Measurements from ENCODE around the gene SHROOM4. TPM values are rescaled to one million over a fixed set of nuclear protein-coding genes. Genes with fewer than 3 reads are reported as not detected.

Gene SHROOM4
- total RNA-seq, 2 experiments from 2014 or later, result not detected

- intact Hi-C loops (cut with micrococcal nuclease; ENCODE audit: unreplicated experiment), result no loop called here
- no TSS peak for BruUV-seq (replicated peaks)
Observed at GRCh38 chrX:50618788-50619558, 195.0 kb downstream of the SHROOM4 start.

GRCh38 chrX:50617183-50617582 is 196.8 kb downstream of the SHROOM4 start:
- H3K27ac ChIP-seq (ENCODE audit: low read depth, low read length, poor library complexity, severe bottlenecking), result no peak overlapping the region
- TF ChIP-seq CTCF (conservative IDR thresholded peaks at IDR 0.05; ENCODE audit: low read length), result no peak
- no peak for TF ChIP-seq EZH2phosphoT487 (IDR thresholded peaks at IDR 0.05; ENCODE audit: borderline replicate concordance, low read depth, low read length)
- DNase-seq (ENCODE audit: low spot score), result no peak
- intact Hi-C loops (cut with micrococcal nuclease; ENCODE audit: unreplicated experiment), result no loop called here
- no peaks in the 10 kb centered on the region for H3K9me2 ChIP-seq (ENCODE audit: insufficient read depth, low read length)
- no TSS peak for BruUV-seq (replicated peaks)
- no peak overlapping the region for H2AFZ ChIP-seq (ENCODE audit: low read length)
- H3K9me3 ChIP-seq (ENCODE audit: low read length), result no peaks in the 10 kb centered on the region
- H3K4me3 ChIP-seq (ENCODE audit: low read depth, low read length, poor library complexity, severe bottlenecking), result no peak overlapping the region
- ChIA-PET POLR2A (no interaction called here), CTCF (ENCODE audit: unreplicated experiment) (no interaction called here)
- H3K36me3 ChIP-seq (ENCODE audit: insufficient read depth, low read length), result no peaks in the 10 kb centered on the region
- H3K4me2 ChIP-seq (ENCODE audit: low read length), result no peak overlapping the region
- H4K20me1 ChIP-seq (ENCODE audit: insufficient read depth, low read length), result no peaks in the 10 kb centered on the region
- no peaks in the 10 kb centered on the region for H3K4me1 ChIP-seq (ENCODE audit: insufficient read depth, low read length, poor library complexity, severe bottlenecking)
- no peaks in the 10 kb centered on the region for H3K79me2 ChIP-seq (ENCODE audit: insufficient read depth, low read depth, low read length)

More at GRCh38 chrX:50618788-50619558, 195.0 kb downstream of the SHROOM4 start:
- ChIA-PET POLR2A (no interaction called here), CTCF (ENCODE audit: unreplicated experiment) (no interaction called here)
- Histone ChIP-seq H3K27ac (ENCODE audit: low read depth, low read length, poor library complexity, severe bottlenecking) (no peak overlapping the region), H2AFZ (ENCODE audit: low read length) (no peak overlapping the region), H4K20me1 (ENCODE audit: insufficient read depth, low read length) (no peaks in the 10 kb centered on the region), H3K4me2 (ENCODE audit: low read length) (no peak overlapping the region), H3K4me1 (ENCODE audit: insufficient read depth, low read length, poor library complexity, severe bottlenecking) (no peaks in the 10 kb centered on the region), H3K9me3 (ENCODE audit: low read length) (no peaks in the 10 kb centered on the region), H3K36me3 (ENCODE audit: insufficient read depth, low read length) (no peaks in the 10 kb centered on the region), H3K79me2 (ENCODE audit: insufficient read depth, low read depth, low read length) (no peaks in the 10 kb centered on the region), H3K4me3 (ENCODE audit: low read depth, low read length, poor library complexity, severe bottlenecking) (no peak overlapping the region), H3K9me2 (ENCODE audit: insufficient read depth, low read length) (no peaks in the 10 kb centered on the region)
- no peak for DNase-seq (ENCODE audit: low spot score)
- TF ChIP-seq EZH2phosphoT487 (IDR thresholded peaks at IDR 0.05; ENCODE audit: borderline replicate concordance, low read depth, low read length) (no peak), CTCF (conservative IDR thresholded peaks at IDR 0.05; ENCODE audit: low read length) (no peak)

GRCh38 chrX:50615570-50616158 is 198.3 kb downstream of the SHROOM4 start:
- H3K4me1 ChIP-seq (ENCODE audit: insufficient read depth, low read length, poor library complexity, severe bottlenecking), result no peaks in the 10 kb centered on the region
- no peaks in the 10 kb centered on the region for H3K79me2 ChIP-seq (ENCODE audit: insufficient read depth, low read depth, low read length)
- no peak overlapping the region for H2AFZ ChIP-seq (ENCODE audit: low read length)
- no peaks in the 10 kb centered on the region for H3K9me3 ChIP-seq (ENCODE audit: low read length)
- H3K4me3 ChIP-seq (ENCODE audit: low read depth, low read length, poor library complexity, severe bottlenecking), result no peak overlapping the region
- no peaks in the 10 kb centered on the region for H3K9me2 ChIP-seq (ENCODE audit: insufficient read depth, low read length)
- intact Hi-C loops (cut with micrococcal nuclease; ENCODE audit: unreplicated experiment), result no loop called here
- no peaks in the 10 kb centered on the region for H4K20me1 ChIP-seq (ENCODE audit: insufficient read depth, low read length)
- ChIA-PET CTCF (ENCODE audit: unreplicated experiment) (no interaction called here), POLR2A (no interaction called here)
- BruUV-seq (replicated peaks), result no TSS peak
- no peak for DNase-seq (ENCODE audit: low spot score)
- H3K4me2 ChIP-seq (ENCODE audit: low read length), result no peak overlapping the region
- no peak for TF ChIP-seq EZH2phosphoT487 (IDR thresholded peaks at IDR 0.05; ENCODE audit: borderline replicate concordance, low read depth, low read length)
- no peak for TF ChIP-seq CTCF (conservative IDR thresholded peaks at IDR 0.05; ENCODE audit: low read length)
- H3K27ac ChIP-seq (ENCODE audit: low read depth, low read length, poor library complexity, severe bottlenecking), result no peak overlapping the region
- no peaks in the 10 kb centered on the region for H3K36me3 ChIP-seq (ENCODE audit: insufficient read depth, low read length)
